ENCODE measurements around the gene GRM8.

GRM8 gene

DNA sequence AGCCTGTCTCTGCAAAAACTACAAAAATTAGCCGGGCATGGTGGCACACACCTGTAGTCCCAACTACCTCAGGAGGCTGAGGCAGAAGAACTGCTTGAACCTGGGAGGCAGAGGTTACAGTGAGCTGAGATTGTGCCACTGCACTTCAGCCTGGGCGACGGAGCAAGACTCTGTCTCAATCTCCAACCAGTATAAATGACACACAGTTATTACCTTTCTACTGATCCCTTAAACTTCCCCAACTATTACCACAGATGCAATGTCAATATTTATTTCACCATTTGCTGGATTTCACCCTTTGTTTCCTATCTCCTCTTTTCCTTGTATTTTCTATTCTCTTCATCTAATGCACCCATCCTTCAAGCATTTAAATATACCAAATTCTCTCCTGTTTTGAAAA lies 431.8 kb downstream of the GRM8 start:
- DNase-seq (ENCODE audit: insufficient read length, low spot score) (no peak), FAIRE-seq (no peak)
- TF ChIP-seq, protein P1, sequence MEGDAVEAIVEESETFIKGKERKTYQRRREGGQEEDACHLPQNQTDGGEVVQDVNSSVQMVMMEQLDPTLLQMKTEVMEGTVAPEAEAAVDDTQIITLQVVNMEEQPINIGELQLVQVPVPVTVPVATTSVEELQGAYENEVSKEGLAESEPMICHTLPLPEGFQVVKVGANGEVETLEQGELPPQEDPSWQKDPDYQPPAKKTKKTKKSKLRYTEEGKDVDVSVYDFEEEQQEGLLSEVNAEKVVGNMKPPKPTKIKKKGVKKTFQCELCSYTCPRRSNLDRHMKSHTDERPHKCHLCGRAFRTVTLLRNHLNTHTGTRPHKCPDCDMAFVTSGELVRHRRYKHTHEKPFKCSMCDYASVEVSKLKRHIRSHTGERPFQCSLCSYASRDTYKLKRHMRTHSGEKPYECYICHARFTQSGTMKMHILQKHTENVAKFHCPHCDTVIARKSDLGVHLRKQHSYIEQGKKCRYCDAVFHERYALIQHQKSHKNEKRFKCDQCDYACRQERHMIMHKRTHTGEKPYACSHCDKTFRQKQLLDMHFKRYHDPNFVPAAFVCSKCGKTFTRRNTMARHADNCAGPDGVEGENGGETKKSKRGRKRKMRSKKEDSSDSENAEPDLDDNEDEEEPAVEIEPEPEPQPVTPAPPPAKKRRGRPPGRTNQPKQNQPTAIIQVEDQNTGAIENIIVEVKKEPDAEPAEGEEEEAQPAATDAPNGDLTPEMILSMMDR (IDR thresholded peaks at IDR 0.05; ENCODE audit: insufficient read depth, missing control alignments): no peak

DNA sequence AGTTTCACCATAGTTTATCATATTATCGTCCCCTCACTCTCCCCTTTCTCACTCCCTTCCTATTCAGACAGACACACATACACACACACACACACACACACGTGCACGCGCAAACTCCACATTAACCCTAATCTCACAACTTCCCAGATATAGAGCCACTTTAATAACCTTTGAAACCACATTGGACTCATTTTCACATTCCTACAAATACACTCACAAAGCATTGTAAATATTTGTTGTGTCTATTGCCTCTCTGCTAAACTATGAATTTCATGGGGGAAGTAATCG lies 433.6 kb downstream of the GRM8 start:
- no peak for DNase-seq (ENCODE audit: insufficient read length, low spot score)
- no peak for FAIRE-seq
- TF ChIP-seq, protein P1 (IDR thresholded peaks at IDR 0.05; ENCODE audit: insufficient read depth, missing control alignments): no peak

DNA sequence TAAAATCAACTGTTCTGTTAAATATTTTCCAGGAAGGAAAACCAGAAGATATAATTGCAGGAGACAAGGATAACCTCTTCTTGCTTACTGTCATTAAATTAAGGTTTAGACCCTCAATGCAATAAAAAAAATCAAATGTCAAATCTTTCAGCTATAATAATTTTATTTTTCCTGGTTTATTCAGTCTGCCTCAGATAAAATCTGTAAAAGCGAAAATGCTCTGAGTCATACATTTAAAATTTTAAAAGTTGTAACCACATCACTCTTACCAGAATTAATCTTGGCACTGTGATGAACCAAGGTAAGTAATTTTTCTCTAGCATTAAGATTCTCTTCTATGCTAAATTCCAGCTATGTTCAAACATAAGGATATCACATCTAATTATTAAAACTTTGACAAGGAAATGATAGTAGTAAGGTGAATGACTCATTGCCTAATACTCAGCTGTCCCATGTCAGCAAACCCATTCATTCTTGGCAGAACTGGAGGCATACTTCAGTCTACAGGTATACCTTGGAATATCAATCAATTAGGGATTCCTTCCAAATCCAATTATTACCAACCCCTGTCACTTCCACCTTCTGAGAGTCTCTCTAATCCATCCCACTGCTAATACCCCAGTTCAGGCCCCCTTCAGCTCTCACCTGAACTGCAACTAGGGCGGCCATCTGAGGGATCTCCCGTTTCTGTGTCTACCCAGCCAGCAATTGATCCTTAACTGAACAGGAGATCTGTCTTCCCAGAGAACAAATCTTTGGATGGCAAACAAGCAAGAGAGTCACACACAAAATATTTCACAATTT lies 434.1 kb downstream of the GRM8 start:
- TF ChIP-seq, protein P1 (IDR thresholded peaks at IDR 0.05; ENCODE audit: insufficient read depth, missing control alignments): no peak

DNA sequence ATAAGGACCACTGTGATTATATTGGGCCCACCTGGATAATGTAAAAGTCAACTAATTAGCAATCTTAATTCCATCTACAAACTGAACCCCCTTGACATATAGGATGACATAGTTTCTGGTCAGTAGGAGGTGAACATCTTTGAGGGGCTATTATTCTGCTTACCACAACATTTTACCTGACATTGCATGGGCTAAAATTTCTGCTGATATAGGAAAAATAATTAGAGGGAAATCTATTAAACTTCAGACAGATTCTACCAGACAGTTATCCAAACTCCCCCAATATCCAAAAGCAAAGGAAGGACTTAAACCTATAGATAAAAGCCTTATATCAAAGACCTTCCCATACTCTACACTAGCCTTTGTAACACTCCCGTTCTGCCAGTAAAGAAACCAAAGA lies 443.6 kb downstream of the GRM8 start:
- FAIRE-seq (no peak), DNase-seq (ENCODE audit: insufficient read length, low spot score) (no peak)
- TF ChIP-seq, protein P1 (IDR thresholded peaks at IDR 0.05; ENCODE audit: insufficient read depth, missing control alignments): no peak

More for the DNA sequence above, 434.1 kb downstream of the GRM8 start:
- FAIRE-seq (no peak), DNase-seq (ENCODE audit: insufficient read length, low spot score) (no peak)

DNA sequence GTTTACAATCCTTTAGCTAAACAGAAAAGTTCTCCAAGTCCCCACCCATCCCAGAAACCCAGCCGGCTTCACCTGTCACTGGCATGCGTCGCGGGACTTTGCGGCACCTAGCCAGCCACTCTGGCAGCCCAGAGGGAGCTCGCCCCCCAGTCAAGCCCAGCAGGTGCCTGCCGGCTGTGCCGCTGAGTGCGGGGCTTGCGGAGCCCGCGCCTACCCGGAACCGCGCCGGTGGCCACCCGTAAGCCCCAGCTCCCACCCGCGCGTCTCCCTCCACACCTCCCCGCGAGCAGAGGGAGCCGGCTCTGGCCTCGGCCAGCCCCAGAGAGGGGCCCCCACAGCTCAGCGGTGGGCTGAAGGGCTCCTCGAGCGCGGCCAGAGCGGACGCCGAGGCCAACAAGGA lies 446.1 kb downstream of the GRM8 start:
- no peak for FAIRE-seq
- TF ChIP-seq, protein P1 (IDR thresholded peaks at IDR 0.05; ENCODE audit: insufficient read depth, missing control alignments): no peak

DNA sequence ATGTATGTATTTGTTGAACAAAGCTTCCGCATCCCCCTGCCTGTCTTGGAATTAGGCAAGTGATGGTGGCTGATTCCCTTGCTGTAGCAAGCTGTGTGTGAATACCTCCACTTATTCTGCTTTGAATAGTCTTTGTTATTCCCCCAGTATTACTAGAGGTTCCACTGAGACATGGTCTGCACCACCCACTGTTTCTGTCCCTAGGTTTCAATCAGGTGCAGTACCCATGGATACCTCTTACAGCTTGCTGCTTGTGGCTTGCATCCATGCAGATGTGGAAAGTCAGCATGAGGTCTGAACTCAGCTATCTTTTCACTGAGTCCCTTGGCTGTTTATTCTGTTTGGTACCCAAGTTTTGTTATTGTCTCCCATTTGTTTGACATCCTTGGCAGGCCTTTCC lies 447.4 kb downstream of the GRM8 start:
- FAIRE-seq (no peak), DNase-seq (ENCODE audit: insufficient read length, low spot score) (no peak)
- TF ChIP-seq, protein P1 (IDR thresholded peaks at IDR 0.05; ENCODE audit: insufficient read depth, missing control alignments): no peak

More for the DNA sequence above, 446.1 kb downstream of the GRM8 start:
- DNase-seq (ENCODE audit: insufficient read length, low spot score): no peak

DNA sequence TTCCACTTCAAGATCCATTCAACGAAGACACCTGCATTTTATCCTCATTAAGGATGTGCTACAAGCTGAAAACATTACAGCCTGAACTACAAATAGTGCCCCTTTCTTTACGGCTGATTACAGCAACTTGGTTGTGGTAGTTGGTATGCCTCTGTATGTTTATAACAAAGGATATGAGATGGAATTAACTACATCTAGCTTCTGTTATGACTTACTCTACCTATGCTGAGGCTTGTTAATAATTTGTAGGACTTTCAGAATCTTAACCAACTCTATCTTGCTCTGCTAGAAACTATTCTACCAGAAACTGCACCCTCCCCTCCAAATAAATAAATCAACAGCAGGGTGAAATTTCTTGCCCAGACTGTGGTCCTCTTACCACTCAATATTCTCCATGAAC lies 448.1 kb downstream of the GRM8 start:
- FAIRE-seq: no peak

More for the DNA sequence above, 448.1 kb downstream of the GRM8 start:
- no peak for DNase-seq (ENCODE audit: insufficient read length, low spot score)
- TF ChIP-seq, protein P1 (IDR thresholded peaks at IDR 0.05; ENCODE audit: insufficient read depth, missing control alignments): no peak
